ENCODE measurements around the gene CTDNEP1.
A peak's percentile ranks its signal among the peaks of the same experiment; 100 is the strongest.
"Not testable (repeated sequence)": the region's sequence is repeated elsewhere in the genome, so short reads cannot be mapped to it uniquely, and the experiment has no call there.

Gene CTDNEP1

GRCh38 chr17:7243838-7244237, 7.7 kb downstream of the CTDNEP1 start:
- DNase-seq = not testable (repeated sequence)

DNA sequence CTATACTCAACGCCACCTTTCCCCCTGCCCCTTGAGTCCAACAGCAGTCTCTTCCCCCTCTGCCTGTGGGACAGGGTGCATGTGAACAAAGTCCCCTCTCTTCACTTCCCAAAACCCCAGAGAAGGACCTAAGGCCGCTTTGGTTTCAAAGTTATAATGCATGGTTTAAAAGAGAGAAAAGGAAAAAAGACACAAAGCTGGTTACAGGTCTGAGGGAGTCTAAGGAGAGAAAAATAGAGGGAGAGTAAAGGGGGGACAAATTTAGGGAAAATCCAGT, 8.1 kb downstream of the CTDNEP1 start:
- no peak for DNase-seq

- DNase-seq = peak; percentile 93
Measured at GRCh38 chr17:7242717-7243452, 8.6 kb downstream of the CTDNEP1 start.

GRCh38 chr17:7241783-7242716, 9.5 kb downstream of the CTDNEP1 start, which contains the start of gene GABARAP:
TSS of gene GABARAP (minus strand) at chr17:7242449. CDS start at chr17:7242330, 119 bp downstream.
- DNase-seq = peak; percentile 93

GRCh38 chr17:7241090-7241733, 10.3 kb downstream of the CTDNEP1 start:
- DNase-seq = no peak

GRCh38 chr17:7240375-7240774, 11.2 kb downstream of the CTDNEP1 start:
- DNase-seq = no peak

- DNase-seq = peak; percentile 99
Measured at GRCh38 chr17:7239091-7240027, 12.2 kb downstream of the CTDNEP1 start, which contains the start of gene PHF23. TSS of gene PHF23 (minus strand) at chr17:7239457. CDS start at chr17:7239279, 178 bp downstream.

DNA sequence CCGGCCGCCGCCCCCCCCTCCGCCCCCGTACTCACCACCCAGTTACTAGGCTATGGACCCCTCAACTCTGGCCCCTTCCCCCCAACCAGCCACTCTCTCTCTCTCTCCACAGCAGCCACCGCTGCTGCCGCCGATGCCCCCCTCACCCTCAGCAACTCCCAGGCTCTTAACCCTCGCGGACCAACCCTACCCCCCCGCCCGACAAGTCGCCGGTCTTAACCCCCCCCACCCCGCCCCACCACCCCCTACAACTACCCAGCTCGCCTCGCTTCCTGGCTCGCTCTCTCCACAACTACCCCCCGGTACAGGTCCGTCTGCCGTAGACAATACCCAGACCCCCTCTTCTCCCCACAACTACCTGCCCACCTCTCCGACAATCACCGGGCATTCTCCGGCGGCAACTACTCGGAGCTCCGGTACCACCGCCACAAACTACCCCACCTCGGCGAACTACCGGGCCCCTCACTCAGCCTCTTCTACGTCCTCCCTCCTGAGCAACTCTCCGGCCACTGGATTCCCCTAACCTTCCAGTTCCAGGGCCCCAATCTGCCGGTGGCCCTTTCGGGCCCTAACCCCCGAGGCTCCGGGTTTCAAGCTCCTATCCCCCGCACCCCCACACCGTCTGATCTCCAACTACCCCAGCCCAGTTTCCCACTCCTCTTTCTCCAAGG, 13.0 kb downstream of the CTDNEP1 start:
- no peak for DNase-seq

DNA sequence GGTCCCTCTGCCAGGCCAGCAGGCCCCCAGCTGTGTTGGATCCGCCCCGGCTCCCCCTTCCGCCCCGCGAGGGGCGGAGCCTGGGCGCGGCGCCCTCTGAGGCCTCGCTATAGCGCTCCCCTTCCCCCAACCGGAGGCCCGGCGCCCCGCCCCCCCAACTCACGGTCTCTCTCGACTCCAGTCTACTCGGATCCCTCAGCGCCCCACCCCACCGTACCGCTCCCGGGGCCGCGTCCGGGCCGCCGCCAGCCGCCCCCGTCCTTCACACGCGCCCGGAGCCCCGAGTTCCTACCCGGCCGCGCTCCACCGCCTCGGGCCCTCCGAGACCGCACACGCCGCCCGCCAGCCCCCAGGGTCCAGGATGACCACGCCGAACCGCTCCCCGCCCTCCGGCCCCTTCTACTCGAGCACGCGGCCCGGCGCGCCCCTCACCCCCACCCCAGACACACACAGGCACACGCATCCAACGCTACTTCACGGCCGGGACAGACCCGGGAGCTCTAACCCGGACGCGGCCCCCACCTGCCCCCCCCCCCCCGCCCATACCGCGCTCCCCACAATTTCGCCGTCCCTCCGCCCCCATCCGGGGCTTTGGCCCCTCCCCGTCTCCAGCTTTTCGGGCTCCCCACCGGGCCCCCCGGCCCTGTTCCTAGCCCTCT, 13.6 kb downstream of the CTDNEP1 start:
- DNase-seq = peak; percentile 70

GRCh38 chr17:7237266-7237760, 14.2 kb downstream of the CTDNEP1 start:
- DNase-seq = no peak

DNA sequence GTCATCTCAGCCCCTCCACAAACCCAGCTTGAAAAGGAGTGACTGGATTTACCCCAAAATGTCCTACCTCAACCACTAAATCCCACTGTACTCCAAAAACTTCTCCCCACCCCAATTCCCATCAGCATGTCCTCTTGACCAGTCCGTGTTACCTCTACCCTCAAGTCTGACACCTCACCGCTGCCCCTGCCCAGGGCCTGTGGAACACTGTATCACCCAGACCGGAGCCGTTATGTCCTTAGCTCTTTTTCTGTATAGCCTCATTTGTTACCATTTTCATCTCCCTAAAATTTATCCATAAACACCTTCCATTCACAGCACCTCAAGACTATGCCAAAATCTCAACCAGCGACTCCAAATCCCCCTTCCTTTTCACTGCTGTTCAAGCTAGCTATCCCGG, 14.7 kb downstream of the CTDNEP1 start:
- no peak for DNase-seq

DNA sequence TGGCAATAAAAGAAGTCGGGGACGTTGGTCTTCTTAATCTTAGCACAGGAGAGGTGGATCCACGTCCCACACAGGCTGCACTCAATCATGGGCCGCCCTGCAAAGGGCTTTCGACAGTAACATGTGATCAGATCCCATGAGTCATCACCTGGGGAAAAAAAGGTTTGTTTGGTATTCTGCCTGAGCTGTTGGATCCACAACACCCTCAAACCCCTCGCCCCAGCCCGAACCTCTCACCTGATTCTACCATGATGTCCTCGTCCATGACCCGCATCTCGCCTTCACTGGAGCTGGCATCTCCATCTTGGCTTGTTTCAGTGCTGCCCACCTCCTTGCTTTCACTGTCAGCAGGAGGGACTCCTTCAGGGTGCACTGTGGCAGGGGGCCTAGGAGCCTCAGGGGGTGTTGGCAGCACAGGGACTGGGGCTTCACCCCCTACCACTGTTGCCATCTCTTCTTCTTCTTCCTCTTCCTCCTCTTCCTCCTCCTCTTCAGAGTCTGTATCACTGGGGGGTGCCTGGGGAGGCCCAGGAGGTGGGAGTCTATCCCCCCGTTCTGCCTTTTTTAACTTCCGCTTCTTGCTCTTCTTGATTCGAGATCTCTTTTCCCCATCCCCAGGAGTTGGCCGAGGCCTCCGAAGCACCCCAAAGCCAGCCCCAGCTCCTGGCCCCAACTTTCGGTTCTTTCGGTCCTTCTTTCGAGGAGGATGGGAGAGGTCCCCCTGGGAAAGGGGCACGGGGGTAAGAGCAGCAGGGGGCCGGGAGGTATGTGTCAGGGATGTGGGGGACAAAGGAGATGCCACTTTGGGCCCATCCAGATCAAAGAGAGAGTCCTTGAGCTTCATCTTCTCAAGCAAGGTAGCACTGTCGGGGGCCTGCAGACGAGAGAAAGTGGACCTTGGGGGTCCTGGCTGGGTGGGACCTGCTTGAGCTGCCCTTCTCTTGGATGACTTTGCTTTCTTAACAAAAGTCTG, 15.6 kb downstream of the CTDNEP1 start:
- DNase-seq = no peak

DNA sequence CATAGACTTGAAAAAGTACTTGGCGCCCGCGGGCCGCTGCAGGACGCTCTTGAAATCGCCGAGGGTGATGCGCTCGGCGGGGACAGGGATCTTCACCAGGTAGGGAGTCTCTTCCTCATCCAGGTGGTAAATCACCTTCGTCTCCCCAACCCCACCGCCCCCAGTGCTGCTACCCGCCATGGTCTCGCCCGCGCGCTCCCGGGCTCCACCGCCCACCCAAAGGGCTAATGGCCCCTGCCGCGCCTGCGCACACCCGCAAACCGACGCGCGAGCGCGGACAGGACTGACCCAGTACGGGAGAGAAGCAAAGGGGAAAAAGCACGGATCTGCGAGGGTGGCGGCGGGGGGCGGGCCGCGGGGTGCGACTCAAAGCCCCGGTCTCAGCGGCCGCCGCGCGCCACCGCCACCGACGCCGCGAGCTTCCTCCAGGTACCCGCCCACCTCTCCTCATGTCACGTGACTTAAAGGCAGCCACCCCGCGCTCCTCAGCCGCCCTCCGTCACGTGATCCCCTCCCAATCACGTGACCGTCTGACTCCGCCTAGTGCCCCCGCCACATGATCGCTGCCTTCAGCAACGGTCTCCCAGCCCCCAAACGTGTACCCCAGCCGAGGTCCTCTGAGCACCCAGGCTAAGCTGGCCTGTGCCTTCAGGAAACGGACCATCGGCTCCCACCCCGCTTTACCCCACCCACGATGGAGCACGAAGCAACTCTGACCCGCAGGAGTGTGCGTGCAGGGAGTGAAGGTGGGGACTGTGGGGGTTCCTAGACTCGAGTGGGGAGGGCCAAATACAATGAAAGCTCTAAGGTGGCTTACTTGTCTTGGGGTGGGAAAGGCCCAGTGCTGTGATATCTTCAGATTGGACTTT, 17.2 kb downstream of the CTDNEP1 start, which contains the start of gene DVL2:
TSS of gene DVL2 (minus strand) at position 435 of the 869 bp plus-strand sequence. CDS start at position 180, 255 bp downstream.
- DNase-seq = peak; percentile 92

GRCh38 chr17:7233701-7234082, 17.8 kb downstream of the CTDNEP1 start:
- DNase-seq = peak; percentile 58

DNA sequence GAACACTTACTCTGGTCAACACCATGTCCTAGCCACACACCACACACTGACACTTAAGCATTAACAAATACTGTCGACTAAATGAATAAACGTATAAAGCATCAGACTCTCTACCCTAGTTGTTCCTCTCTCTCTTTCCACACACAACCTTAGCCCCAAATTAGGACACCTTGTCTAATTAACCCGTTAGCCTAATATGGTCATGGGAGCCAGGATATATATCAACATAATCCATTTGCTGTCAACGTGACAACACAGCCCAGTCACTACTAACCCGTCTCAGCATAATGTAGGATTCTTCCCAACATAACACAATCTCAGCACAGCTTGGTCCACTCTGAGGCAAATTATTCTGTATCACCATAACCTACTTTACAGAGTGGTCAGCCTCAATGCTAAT, 19.4 kb downstream of the CTDNEP1 start:
- DNase-seq = no peak

DNA sequence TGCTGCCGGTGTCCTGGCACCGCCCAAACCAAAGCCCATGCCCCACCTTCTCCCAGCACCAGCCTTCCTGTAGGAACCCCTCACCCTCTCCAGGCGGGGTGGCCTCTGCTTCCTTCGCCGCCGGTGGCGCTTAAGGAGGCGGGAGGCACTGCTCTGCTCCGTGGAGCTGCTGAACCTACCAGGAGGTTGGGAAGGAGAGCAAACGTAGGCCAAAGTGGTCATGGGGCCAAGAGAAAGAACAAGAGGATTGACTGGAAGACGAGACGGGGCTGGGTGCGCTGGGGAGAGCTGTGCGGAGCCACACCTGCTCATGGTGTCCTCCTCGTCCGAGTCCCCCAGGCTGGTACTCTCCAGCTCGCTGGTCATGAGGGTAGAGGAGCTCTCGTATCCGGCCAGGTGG, 22.0 kb downstream of the CTDNEP1 start:
- no peak for DNase-seq

DNA sequence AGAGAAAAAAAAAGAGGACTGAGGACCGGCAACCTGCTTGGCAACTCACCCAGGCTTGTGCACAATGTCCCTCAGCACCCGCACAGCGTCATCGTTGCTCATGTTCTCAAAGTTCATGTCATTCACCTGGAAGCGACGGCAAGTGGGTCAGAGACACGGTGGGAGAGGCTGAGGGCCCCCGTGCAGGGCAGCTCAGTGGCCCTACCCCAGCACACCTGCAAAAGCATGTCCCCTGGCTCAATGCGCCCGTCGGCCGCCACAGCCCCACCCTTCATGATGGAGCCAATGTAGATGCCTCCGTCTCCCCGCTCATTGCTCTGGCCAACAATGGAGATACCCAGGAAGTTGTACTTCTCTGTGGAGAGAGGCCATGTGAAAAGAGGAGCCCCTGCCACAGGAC, 22.6 kb downstream of the CTDNEP1 start:
- DNase-seq = no peak
